ENCODE measurements around the gene BACH2. TPM values are rescaled to one million over a fixed set of nuclear protein-coding genes. Genes with fewer than 3 reads are reported as not detected.
A peak's percentile ranks its signal among the peaks of the same experiment; 100 is the strongest.

Gene BACH2
- total RNA-seq, 1 donor from 2014 or later, result 7.8 TPM

GRCh38 chr6:89941031-89941762 is 355.4 kb downstream of the BACH2 start:
- H3K27ac Mint-ChIP-seq (ENCODE audit: unreplicated experiment), result peak overlapping the region; percentile 92
- H3K4me3 Mint-ChIP-seq (ENCODE audit: unreplicated experiment), result no peak overlapping the region
- DNase-seq (ENCODE audit: low spot score), result no peak
- no peaks in the 10 kb centered on the region for H3K9me3 Mint-ChIP-seq (ENCODE audit: low read depth)
- TF ChIP-seq CTCF (IDR thresholded peaks at IDR 0.05), result no peak
- peaks cover 26% of the 10 kb centered on the region for H3K4me1 Mint-ChIP-seq (ENCODE audit: low read depth)
- H3K27me3 Mint-ChIP-seq (ENCODE audit: low read depth), result no peaks in the 10 kb centered on the region
- H3K36me3 Mint-ChIP-seq (ENCODE audit: low read depth), result peaks cover 4% of the 10 kb centered on the region

GRCh38 chr6:89940225-89941027 is 356.2 kb downstream of the BACH2 start:
- Mint-ChIP-seq H3K36me3 (ENCODE audit: low read depth) (peaks cover 4% of the 10 kb centered on the region), H3K4me3 (ENCODE audit: unreplicated experiment) (no peak overlapping the region)
- no peak for DNase-seq (ENCODE audit: low spot score)

GRCh38 chr6:89939144-89939543 is 357.5 kb downstream of the BACH2 start:
- Mint-ChIP-seq H3K4me3 (ENCODE audit: unreplicated experiment) (no peak overlapping the region), H3K27ac (ENCODE audit: unreplicated experiment) (no peak overlapping the region), H3K36me3 (ENCODE audit: low read depth) (peaks cover 4% of the 10 kb centered on the region), H3K27me3 (ENCODE audit: low read depth) (no peaks in the 10 kb centered on the region), H3K4me1 (ENCODE audit: low read depth) (peaks cover 23% of the 10 kb centered on the region), H3K9me3 (ENCODE audit: low read depth) (no peaks in the 10 kb centered on the region)
- no peak for DNase-seq (ENCODE audit: low spot score)
- no peak for TF ChIP-seq CTCF (IDR thresholded peaks at IDR 0.05)

More at GRCh38 chr6:89940225-89941027, 356.2 kb downstream of the BACH2 start:
- TF ChIP-seq CTCF (IDR thresholded peaks at IDR 0.05), result peak; percentile 90
- H3K27me3 Mint-ChIP-seq (ENCODE audit: low read depth), result no peaks in the 10 kb centered on the region
- H3K9me3 Mint-ChIP-seq (ENCODE audit: low read depth), result no peaks in the 10 kb centered on the region
- peaks cover 26% of the 10 kb centered on the region for H3K4me1 Mint-ChIP-seq (ENCODE audit: low read depth)
- H3K27ac Mint-ChIP-seq (ENCODE audit: unreplicated experiment), result peak overlapping the region; percentile 92

- peaks cover 23% of the 10 kb centered on the region for H3K4me1 Mint-ChIP-seq (ENCODE audit: low read depth)
These were observed 358.6 kb downstream of the BACH2 start for GRCh38 chr6:89938014-89938413.

More at GRCh38 chr6:89938014-89938413, 358.6 kb downstream of the BACH2 start:
- no peak for DNase-seq (ENCODE audit: low spot score)
- H3K27me3 Mint-ChIP-seq (ENCODE audit: low read depth), result no peaks in the 10 kb centered on the region
- no peak overlapping the region for H3K27ac Mint-ChIP-seq (ENCODE audit: unreplicated experiment)
- no peak overlapping the region for H3K4me3 Mint-ChIP-seq (ENCODE audit: unreplicated experiment)
- no peak for TF ChIP-seq CTCF (IDR thresholded peaks at IDR 0.05)
- no peaks in the 10 kb centered on the region for H3K9me3 Mint-ChIP-seq (ENCODE audit: low read depth)
- H3K36me3 Mint-ChIP-seq (ENCODE audit: low read depth), result peaks cover 7% of the 10 kb centered on the region

Data from chondrocyte (in vitro differentiated cells).